IMR-90 (cell line): ENCODE data around the gene AMDHD2. TPM values are rescaled to one million over a fixed set of nuclear protein-coding genes. Genes with fewer than 3 reads are reported as not detected.

Experiments
- ATAC-seq: fragments of 200-7000 bp; cut with Tn5 transposase; 2 replicates; pipeline ENCODE4 v1.9.1; 2020; ENCODE audit warnings: low read depth, mild to moderate bottlenecking, moderate library complexity
- BruUV-seq: library from RNA; stranded (reverse); fragments of 400-500 nt; replicated peaks from 2 replicates; lab custom pipeline; 2021; lab: Mats Ljungman, UMichigan
- CTCF ChIA-PET: fragments of 300-600 bp; formaldehyde crosslinking; extraction: SDS; loops from one replicate; lab custom pipeline; 2021; ENCODE audit warnings: antibody characterized with exemption; lab: Yijun Ruan, JAX
- POLR2A ChIA-PET: fragments of 300-600 bp; sonication (Branson Sonifier 250); formaldehyde crosslinking; loops from one replicate; lab custom pipeline; 2022; ENCODE audit warnings: antibody characterized with exemption; ENCODE audit not compliant: unreplicated experiment; lab: Charles Lee
- DNase-seq: peaks from one replicate; pipeline ENCODE4 v3.0.0; 2013
- H2AFZ ChIP-seq: replicated peaks from 2 replicates; pipeline ENCODE3; 2013; ENCODE audit warnings: low read length, mild to moderate bottlenecking; ENCODE audit not compliant: poor library complexity
- H2AK5ac ChIP-seq: 2 replicates; pipeline ENCODE4 v1.6.1; 2013; ENCODE audit warnings: low read depth, low read length, inconsistent platforms
- H2AK9ac ChIP-seq: replicated peaks from 2 replicates; pipeline ENCODE3; 2013; ENCODE audit warnings: mild to moderate bottlenecking, low read depth, low read length, moderate library complexity; ENCODE audit not compliant: poor library complexity
- H2BK120ac ChIP-seq: 2 replicates; pipeline ENCODE4 v1.6.1; 2013; ENCODE audit warnings: low read depth, low read length, inconsistent platforms
- H2BK15ac ChIP-seq: 3 replicates; pipeline ENCODE4 v1.6.1; 2013; ENCODE audit warnings: low read depth, low read length, inconsistent platforms
- H2BK20ac ChIP-seq: 2 replicates; pipeline ENCODE4 v1.6.1; 2013; ENCODE audit warnings: low read depth, mild to moderate bottlenecking, inconsistent platforms, low read length, moderate library complexity
- H2BK5ac ChIP-seq: 2 replicates; pipeline ENCODE4 v1.6.1; 2013; ENCODE audit warnings: mild to moderate bottlenecking, low read depth, low read length, inconsistent platforms; ENCODE audit not compliant: poor library complexity, severe bottlenecking
- H3K14ac ChIP-seq: replicated peaks from 2 replicates; pipeline ENCODE4 v1.6.1; 2013; ENCODE audit warnings: low read depth, low read length, inconsistent platforms
- H3K18ac ChIP-seq: 2 replicates; pipeline ENCODE4 v1.6.1; 2013; ENCODE audit warnings: low read depth, low read length, control low read depth
- H3K23ac ChIP-seq: 2 replicates; pipeline ENCODE4 v1.6.1; 2013; ENCODE audit warnings: low read depth, low read length, inconsistent platforms
- H3K27ac ChIP-seq: 2 replicates; pipeline ENCODE4 v1.5.1; 2013; ENCODE audit warnings: mild to moderate bottlenecking, control low read depth, low read length; ENCODE audit not compliant: insufficient read depth
- H3K27me3 ChIP-seq: 2 replicates; pipeline ENCODE4 v1.6.1; 2013; ENCODE audit warnings: low read length; ENCODE audit not compliant: control insufficient read depth, insufficient read depth
- H3K36me3 ChIP-seq: 2 replicates; pipeline ENCODE4 v1.6.1; 2013; ENCODE audit warnings: low read length, mixed read lengths; ENCODE audit not compliant: control insufficient read depth, insufficient read depth
- H3K4ac ChIP-seq: 2 replicates; pipeline ENCODE4 v1.6.1; 2013; ENCODE audit warnings: low read depth, low read length, inconsistent platforms
- H3K4me1 ChIP-seq: 2 replicates; pipeline ENCODE4 v1.6.1; 2013; ENCODE audit warnings: low read length, mixed read lengths; ENCODE audit not compliant: control insufficient read depth, insufficient read depth
- H3K4me2 ChIP-seq: 2 replicates; pipeline ENCODE4 v1.6.1; 2013; ENCODE audit warnings: low read depth, mild to moderate bottlenecking, control low read depth, low read length, moderate library complexity
- H3K4me3 ChIP-seq: 2 replicates; pipeline ENCODE4 v1.5.1; 2013; ENCODE audit warnings: low read depth, mild to moderate bottlenecking, control low read depth, low read length, moderate library complexity; ENCODE audit not compliant: insufficient read depth
- H3K56ac ChIP-seq: 2 replicates; pipeline ENCODE4 v1.6.1; 2013; ENCODE audit warnings: low read length, inconsistent platforms; ENCODE audit not compliant: insufficient read depth; ENCODE audit errors: extremely low read depth
- H3K79me1 ChIP-seq, 2 experiments: 2 replicates each; pipeline ENCODE4 v1.6.1; 2013; ENCODE audit warnings: low read length in 2 of 2, inconsistent platforms in 1 of 2, low read depth in 1 of 2
- H3K9ac ChIP-seq: 2 replicates; pipeline ENCODE4 v1.6.1; 2013; ENCODE audit warnings: low read depth, low read length, control low read depth
- H3K9me1 ChIP-seq: 2 replicates; pipeline ENCODE4 v1.6.1; 2013; ENCODE audit warnings: low read length, inconsistent platforms; ENCODE audit not compliant: insufficient read depth
- H3K9me3 ChIP-seq: 2 replicates; pipeline ENCODE4 v1.6.1; 2013; ENCODE audit warnings: low read length; ENCODE audit not compliant: control insufficient read depth, insufficient read depth
- H4K20me1 ChIP-seq: 2 replicates; pipeline ENCODE4 v1.6.1; 2013; ENCODE audit warnings: low read length, inconsistent platforms; ENCODE audit not compliant: insufficient read depth
- H4K5ac ChIP-seq: 2 replicates; pipeline ENCODE4 v1.6.1; 2013; ENCODE audit warnings: mild to moderate bottlenecking, low read depth, low read length, control low read depth
- H4K8ac ChIP-seq, 2 experiments: 2 replicates each; pipeline ENCODE4 v1.6.1; 2013; ENCODE audit warnings: low read depth in 2 of 2, low read length in 2 of 2, control low read depth in 1 of 2, inconsistent platforms in 1 of 2
- H4K91ac ChIP-seq: 2 replicates; pipeline ENCODE4 v1.6.1; 2013; ENCODE audit warnings: low read depth, low read length, inconsistent platforms; ENCODE audit not compliant: insufficient read depth
- MAFK ChIP-seq: IDR thresholded peaks from 2 replicates; pipeline ENCODE4 v1.6.1; 2012; ENCODE audit warnings: low read depth, low read length, improper control_type of control experiment
- WGBS, 2 experiments: methylation state at CpG; one replicate each; pipeline versions ENCODE4 v1.1.5 to v1.1.7; 2013; ENCODE audit warnings: missing lambda C conversion rate in 2 of 2; ENCODE audit not compliant: insufficient read length in 1 of 2; ENCODE audit errors: extremely low coverage in 2 of 2; 5-methylcytosine and 5-hydroxymethylcytosine counted together
- dilution Hi-C: fragments of 300-500 bp; cut with HindIII; formaldehyde crosslinking; loops from one replicate; pipeline ENCODE4 v1.14.3; 2018; ENCODE audit warnings: low sequenced_read_pairs; ENCODE audit not compliant: unreplicated experiment
- in situ Hi-C: fragments of 300-500 bp; cut with MboI; formaldehyde crosslinking; loops from 3 replicates; pipeline ENCODE4 v1.14.3; 2019; ENCODE audit warnings: low sequenced_read_pairs, inconsistent platforms, mixed read lengths
- intact Hi-C: fragments of 100-400 bp; cut with micrococcal nuclease; formaldehyde crosslinking; loops from 2 replicates; pipeline ENCODE4 v1.10.0; 2022
- polyA plus RNA-seq, 3 experiments: library from polyadenylated mRNA; depleted of rRNA; stranded (reverse); fragments of >200 nt; gene quantifications; 2 replicates each; pipeline ENCODE4 v1.2.3, GENCODE V29; 2012; ENCODE audit warnings: low replicate concordance in 1 of 3
- total RNA-seq: library from RNA; depleted of rRNA; stranded (reverse); fragments of >200 nt; gene quantifications from 2 replicates; pipeline ENCODE4 v1.2.3, GENCODE V29; 2012

AMDHD2 gene
- total and polyA plus RNA-seq, 2 of the 4 experiments (the other 2 are of a cell fraction), result 10.6 to 30.3 TPM

- Histone ChIP-seq H3K56ac (no peak overlapping the region), H4K91ac (no peak overlapping the region), H3K9me3 (no peaks in the 10 kb centered on the region), H3K9me1 (no peaks in the 10 kb centered on the region; the same call in 1 of the 2 replicates), H3K4me3 (no peak overlapping the region), H3K79me1 (peaks cover 10 to 62% of the 10 kb centered on the region in 2 experiments; a peak in 3 of 4 replicates), H2BK120ac (no peak overlapping the region), H4K8ac (no peak overlapping the region), H4K20me1 (peaks cover 28% of the 10 kb centered on the region), H2AK5ac (no peak overlapping the region), H3K4me2 (no peak overlapping the region), H2AFZ (no peak overlapping the region), H3K4ac (no peak overlapping the region), H3K36me3 (no peaks in the 10 kb centered on the region), H2BK15ac (no peak overlapping the region), H3K4me1 (peaks cover 10% of the 10 kb centered on the region), H3K27me3 (no peaks in the 10 kb centered on the region; the same call in 1 of the 2 replicates), H3K23ac (0 out of 2 replicates have a peak overlapping the region, but pooled peaks have one; percentile 65), H2AK9ac (no peak overlapping the region), H3K9ac (no peak overlapping the region), H2BK20ac (no peak overlapping the region), H3K27ac (no peak overlapping the region), H2BK5ac (no peak overlapping the region), H4K5ac (no peak overlapping the region), H3K18ac (no peak overlapping the region), H3K14ac (no peak overlapping the region)
- no peak for TF ChIP-seq MAFK
- intact Hi-C loops (no loop called here), in situ Hi-C loops (no loop called here), dilution Hi-C loops (no loop called here)
- BruUV-seq, result no TSS peak
- ChIA-PET POLR2A (no interaction called here), CTCF (no interaction called here)
- ATAC-seq (no peak), DNase-seq (no peak)
- WGBS, 2 experiments, result no CpG with 5 or more reads among the region's 9 CpGs
Measured at GRCh38 chr16:2476345-2476720, 43.8 kb upstream of the AMDHD2 start.
